DND-41 (cell line): ENCODE results near the gene TRIM44.

Experiments
- CTCF ChIP-seq: IDR thresholded peaks from 2 replicates; pipeline ENCODE4 v1.5.1; 2012; ENCODE audit warnings: borderline replicate concordance, low read length, moderate library complexity, mild to moderate bottlenecking; ENCODE audit not compliant: poor library complexity, severe bottlenecking; ENCODE audit errors: extremely low read depth
- EZH2 ChIP-seq: IDR thresholded peaks from 3 replicates; pipeline ENCODE4 v1.6.1; 2012; ENCODE audit warnings: borderline replicate concordance, low read depth, mild to moderate bottlenecking, moderate library complexity, low read length, inconsistent platforms; ENCODE audit not compliant: severe bottlenecking

GRCh38 chr11:35846874-35847273 lies 184.3 kb downstream of the TRIM44 start:
- TF ChIP-seq EZH2, result no peak
- no peak for TF ChIP-seq CTCF
